Coronary artery (tissue), 2 donors: ENCODE measurements around the gene BNC2.
"Not testable (repeated sequence)": the region's sequence is repeated elsewhere in the genome, so short reads cannot be mapped to it uniquely, and the experiment has no call there.

Source experiments
- DNase-seq: peaks from one replicate; pipeline ENCODE4 v3.0.0-alpha.2; 2017; ENCODE audit warnings: low spot score
- H3K27ac ChIP-seq, 2 donors: fragments of 200-600 bp; sonication (generic); one replicate each; pipeline ENCODE4 v1.5.1; 2016 to 2019
- H3K4me3 ChIP-seq: fragments of 200-600 bp; sonication (generic); 2 replicates; pipeline ENCODE4 v1.5.1; 2016; ENCODE audit warnings: mild to moderate bottlenecking, moderate library complexity
- CTCF ChIP-seq: fragments of 200-600 bp; sonication (generic); IDR thresholded peaks from one replicate; pipeline ENCODE4 v1.5.1; 2019; ENCODE audit warnings: antibody characterized with exemption

The BNC2 gene

GRCh38 chr9:16482764-16483163 is 387.7 kb downstream of the BNC2 start:
- H3K4me3 ChIP-seq, result no peak overlapping the region
- no peak for TF ChIP-seq CTCF
- no peak overlapping the region for H3K27ac ChIP-seq
- DNase-seq, result no peak

DNA sequence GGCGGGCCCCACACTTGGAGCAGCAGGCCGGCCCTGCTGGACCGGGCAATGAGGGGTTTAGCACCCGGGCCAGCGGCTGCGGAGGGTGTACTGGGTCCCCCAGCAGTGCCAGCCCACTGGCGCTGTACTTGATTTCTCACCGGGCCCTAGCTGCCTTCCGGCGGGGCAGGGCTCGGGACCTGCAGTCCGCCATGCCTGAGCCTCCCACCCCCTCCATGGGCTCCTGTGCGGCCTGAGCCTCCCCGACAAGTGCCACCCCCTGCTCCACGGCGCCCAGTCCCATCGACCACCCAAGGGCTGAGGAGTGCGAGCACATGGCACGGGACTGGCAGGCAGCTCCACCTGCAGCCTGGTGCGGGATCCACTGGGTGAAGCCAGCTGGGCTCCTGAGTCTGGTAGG is 389.9 kb downstream of the BNC2 start:
- not testable (repeated sequence) for DNase-seq, H3K27ac ChIP-seq, H3K4me3 ChIP-seq

GRCh38 chr9:16475996-16476395 is 394.5 kb downstream of the BNC2 start:
- no peak overlapping the region for H3K27ac ChIP-seq
- TF ChIP-seq CTCF, result no peak
- no peak for DNase-seq
- no peak overlapping the region for H3K4me3 ChIP-seq

GRCh38 chr9:16475257-16475656 is 395.2 kb downstream of the BNC2 start:
- no peak for TF ChIP-seq CTCF
- no peak overlapping the region for H3K4me3 ChIP-seq
- no peak for DNase-seq
- no peak overlapping the region for H3K27ac ChIP-seq

- H3K4me3 ChIP-seq, result no peak overlapping the region
- no peak for TF ChIP-seq CTCF
- DNase-seq, result no peak
- H3K27ac ChIP-seq, result no peak overlapping the region
These were observed 401.3 kb downstream of the BNC2 start for GRCh38 chr9:16469184-16469583.

DNA sequence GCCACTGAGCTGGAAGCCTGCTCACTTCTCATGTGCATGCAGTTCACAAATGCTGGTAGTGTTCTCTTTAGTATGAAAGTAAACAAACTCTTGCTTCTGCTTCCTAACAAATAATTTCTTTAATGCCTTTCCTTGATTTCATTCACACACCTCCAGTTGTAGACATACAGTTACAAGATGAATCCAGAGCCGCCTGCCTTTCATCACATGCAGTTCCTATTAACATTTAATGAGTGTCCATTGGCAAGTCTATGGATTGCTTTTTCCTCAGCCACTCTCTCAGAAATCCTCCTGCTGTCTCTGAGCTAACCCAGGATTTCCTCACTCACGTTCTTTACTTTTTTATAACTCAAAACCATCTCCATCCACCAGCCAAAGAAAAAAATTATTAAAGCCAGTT is 408.6 kb downstream of the BNC2 start:
- no peak overlapping the region for H3K4me3 ChIP-seq
- no peak for DNase-seq
- no peak for TF ChIP-seq CTCF
- no peak overlapping the region for H3K27ac ChIP-seq

DNA sequence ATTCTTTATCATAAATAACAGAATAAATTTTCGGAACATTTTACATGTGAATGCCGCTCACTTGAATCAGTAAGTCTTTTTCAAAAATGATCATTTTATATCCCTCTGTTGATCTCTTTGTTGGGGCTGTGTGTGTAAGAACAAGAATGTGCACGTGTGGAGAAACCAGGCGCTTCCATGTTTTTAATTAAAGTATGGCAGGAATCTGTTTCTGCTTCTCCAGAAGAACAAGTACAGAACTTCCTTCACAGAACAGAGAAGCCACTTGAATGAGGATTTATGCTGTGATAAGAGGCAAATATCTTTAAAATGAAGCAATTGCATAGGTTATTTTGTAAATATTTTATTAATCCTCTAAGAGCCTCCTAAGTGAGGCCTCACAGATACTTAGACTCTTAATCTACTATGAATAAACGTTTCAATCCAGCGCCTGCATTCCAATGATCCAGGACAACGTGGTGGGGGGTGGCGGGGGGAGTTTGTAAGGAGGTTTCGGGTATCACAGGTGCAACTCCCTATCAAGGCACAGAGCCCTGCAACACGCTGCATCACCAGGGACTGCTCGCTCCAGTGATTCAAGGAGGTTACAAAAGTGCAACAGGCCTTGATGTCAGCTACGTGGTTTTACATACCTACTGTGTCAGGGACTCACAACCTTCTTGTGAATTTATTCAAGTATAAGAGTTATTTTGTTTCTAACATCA is 409.2 kb downstream of the BNC2 start:
- no peak for TF ChIP-seq CTCF
- H3K4me3 ChIP-seq, result no peak overlapping the region
- no peak for DNase-seq
- no peak overlapping the region for H3K27ac ChIP-seq
